ENCODE measurements around the gene PLCXD3.

GRCh38 chr5:41539454-41539853, 29.1 kb upstream of the PLCXD3 start:
- no peak for TF ChIP-seq PPARA (CRISPR knock-in tag; IDR thresholded peaks at IDR 0.05; ENCODE audit: borderline replicate concordance)
- no peak for TF ChIP-seq ZNF565 (CRISPR knock-in tag; conservative IDR thresholded peaks at IDR 0.05; ENCODE audit: low read depth)
- TF ChIP-seq BACH2 (CRISPR knock-in tag; IDR thresholded peaks at IDR 0.05; ENCODE audit: borderline replicate concordance), result no peak
- no peak for TF ChIP-seq POU6F1 (CRISPR knock-in tag; IDR thresholded peaks at IDR 0.05; ENCODE audit: borderline replicate concordance, low read depth)
